WTC11 (cell line): Measurements from ENCODE around the gene POLG. TPM values are rescaled to one million over a fixed set of nuclear protein-coding genes. Genes with fewer than 3 reads are reported as not detected.

Source experiments
- ATAC-seq: fragments of 200-7000 bp; cut with Tn5 transposase; 2 replicates; pipeline ENCODE4 v1.10.0; 2021; ENCODE audit warnings: mild to moderate bottlenecking, moderate library complexity
- CTCF ChIA-PET: fragments of 300-600 bp; sonication (Branson Sonifier 250); formaldehyde crosslinking; loops from one replicate; lab custom pipeline; 2021; ENCODE audit warnings: antibody characterized with exemption; lab: Charles Lee
- POLR2A ChIA-PET: fragments of 350-600 bp; sonication (Branson Sonifier 250); formaldehyde crosslinking; loops from one replicate; lab custom pipeline; 2021; ENCODE audit warnings: antibody characterized with exemption; lab: Charles Lee
- DNase-seq: peaks from one replicate; pipeline ENCODE4 v3.0.0; 2021; ENCODE audit warnings: low spot score
- H3K27ac Mint-ChIP-seq: 2 replicates; pipeline ENCODE4 v1.8.0; 2021; ENCODE audit warnings: mixed read lengths
- H3K27me3 Mint-ChIP-seq: 2 replicates; pipeline ENCODE4 v1.8.0; 2021; ENCODE audit warnings: low read depth, mild to moderate bottlenecking, moderate library complexity, mixed read lengths
- H3K36me3 Mint-ChIP-seq: 2 replicates; pipeline ENCODE4 v1.8.0; 2021; ENCODE audit warnings: mixed read lengths
- H3K4me1 Mint-ChIP-seq: 2 replicates; pipeline ENCODE4 v1.8.0; 2022; ENCODE audit warnings: mixed read lengths
- H3K4me3 Mint-ChIP-seq: 2 replicates; pipeline ENCODE4 v1.8.0; 2021; ENCODE audit warnings: mild to moderate bottlenecking, moderate library complexity, mixed read lengths
- H3K9me3 Mint-ChIP-seq: 2 replicates; pipeline ENCODE4 v1.8.0; 2021; ENCODE audit warnings: mixed read lengths
- ATF3 ChIP-seq: sonication (generic); formaldehyde crosslinking; conservative IDR thresholded peaks from 2 replicates; pipeline ENCODE4 v1.8.1; 2022; ENCODE audit warnings: mild to moderate bottlenecking, missing genetic modification reagents
- CDX4 ChIP-seq: fragments of 250-450 bp; sonication (Bioruptor Pico); IDR thresholded peaks from 2 replicates; pipeline ENCODE4 v1.9.0; 2021; ENCODE audit warnings: moderate library complexity, mild to moderate bottlenecking, inconsistent platforms, borderline replicate concordance
- JUN ChIP-seq: sonication (generic); formaldehyde crosslinking; IDR thresholded peaks from 2 replicates; pipeline ENCODE4 v1.8.0; 2023; ENCODE audit warnings: mild to moderate bottlenecking, missing genetic modification reagents
- KAT7 ChIP-seq: sonication (generic); formaldehyde crosslinking; IDR thresholded peaks from 2 replicates; pipeline ENCODE4 v1.8.1; 2023; ENCODE audit warnings: missing genetic modification reagents, mild to moderate bottlenecking, borderline replicate concordance
- MAX ChIP-seq: sonication (generic); formaldehyde crosslinking; IDR thresholded peaks from 2 replicates; pipeline ENCODE4 v1.8.0; 2022; ENCODE audit warnings: mild to moderate bottlenecking, missing genetic modification reagents
- NFATC4 ChIP-seq: fragments of 250-450 bp; sonication (Bioruptor Pico); IDR thresholded peaks from 2 replicates; pipeline ENCODE4 v1.9.0; 2021; ENCODE audit warnings: mild to moderate bottlenecking
- NFYB ChIP-seq: sonication (generic); formaldehyde crosslinking; conservative IDR thresholded peaks from 2 replicates; pipeline ENCODE4 v1.8.0; 2022; ENCODE audit warnings: low read depth, missing genetic modification reagents
- ZBTB21 ChIP-seq: sonication (generic); formaldehyde crosslinking; IDR thresholded peaks from 2 replicates; pipeline ENCODE4 v1.8.1; 2023; ENCODE audit warnings: mild to moderate bottlenecking, missing genetic modification reagents, borderline replicate concordance
- ZNF219 ChIP-seq: sonication (generic); formaldehyde crosslinking; IDR thresholded peaks from 2 replicates; pipeline ENCODE4 v1.8.0; 2023; ENCODE audit warnings: missing genetic modification reagents, mild to moderate bottlenecking, borderline replicate concordance
- total RNA-seq: library from RNA; stranded (reverse); gene quantifications from 3 replicates; pipeline ENCODE4 v1.2.3, GENCODE V29; 2021
- TF ChIP-seq, protein P1 (sequence below): sonication (generic); formaldehyde crosslinking; IDR thresholded peaks from 2 replicates; pipeline ENCODE4 v1.8.1; 2022; ENCODE audit warnings: mild to moderate bottlenecking, moderate library complexity, missing genetic modification reagents
- TF ChIP-seq, protein P2 (sequence below): sonication (generic); formaldehyde crosslinking; IDR thresholded peaks from 2 replicates; pipeline ENCODE4 v1.8.0; 2022; ENCODE audit warnings: missing genetic modification reagents
- TF ChIP-seq, protein P3 (sequence below): sonication (generic); formaldehyde crosslinking; IDR thresholded peaks from 2 replicates; pipeline ENCODE4 v1.8.1; 2023; ENCODE audit warnings: mild to moderate bottlenecking, missing genetic modification reagents, moderate library complexity
- TF ChIP-seq, protein P4 (sequence below): sonication (generic); formaldehyde crosslinking; IDR thresholded peaks from 2 replicates; pipeline ENCODE4 v1.8.0; 2022; ENCODE audit warnings: mild to moderate bottlenecking, missing genetic modification reagents
- TF ChIP-seq, protein P5 (sequence below): sonication (generic); formaldehyde crosslinking; conservative IDR thresholded peaks from 2 replicates; pipeline ENCODE4 v1.8.1; 2023; ENCODE audit warnings: mild to moderate bottlenecking, low read depth, missing genetic modification reagents, moderate library complexity

POLG gene
- total RNA-seq, 1 experiment from 2014 or later = 76.2 TPM

DNA sequence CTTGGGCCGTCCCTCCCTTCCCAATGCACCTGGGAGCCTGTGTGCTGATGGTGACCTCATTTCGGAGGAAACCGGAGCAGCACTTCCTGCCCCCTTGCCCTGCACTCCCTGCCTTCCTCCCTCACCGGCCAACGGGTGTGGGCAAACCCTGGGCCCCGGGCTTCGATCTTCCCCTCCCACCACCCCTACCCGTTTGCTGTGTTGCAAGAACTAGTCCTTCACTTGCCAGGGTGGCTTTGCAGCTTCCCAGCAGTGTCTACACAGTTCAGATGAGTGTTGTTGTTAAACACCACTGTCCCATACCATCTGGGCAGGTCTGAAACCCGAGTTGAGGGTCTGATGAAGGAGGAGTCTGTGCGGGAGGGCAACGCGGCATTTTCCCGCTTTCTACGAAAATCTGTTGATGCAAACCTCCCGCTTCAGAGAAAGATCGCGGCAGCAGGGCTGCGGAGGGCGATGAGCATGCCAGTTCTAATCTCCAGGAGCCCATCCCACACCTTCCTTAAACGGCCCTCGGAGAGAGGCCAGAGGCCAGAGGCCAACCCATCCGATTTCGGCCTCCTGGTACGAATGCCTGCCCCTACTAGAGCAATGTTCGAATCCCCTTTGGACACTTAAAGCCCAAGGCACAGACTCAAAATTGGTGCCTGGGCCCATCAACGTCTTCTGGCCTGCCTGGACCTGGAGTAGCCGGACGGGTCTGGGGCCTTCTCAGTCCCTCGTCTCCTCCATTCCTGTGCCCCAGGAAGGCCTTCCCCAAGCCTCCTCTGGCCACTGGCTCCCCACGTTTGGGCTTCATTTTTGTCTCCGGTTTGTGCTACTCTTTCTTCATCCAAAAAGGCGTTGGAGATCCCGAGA lies 35.7 kb upstream of the POLG start:
- 0 out of 2 replicates have a peak, but pooled peaks have one; percentile 71 for TF ChIP-seq KAT7 (CRISPR knock-in tag)
- TF ChIP-seq, protein P1, sequence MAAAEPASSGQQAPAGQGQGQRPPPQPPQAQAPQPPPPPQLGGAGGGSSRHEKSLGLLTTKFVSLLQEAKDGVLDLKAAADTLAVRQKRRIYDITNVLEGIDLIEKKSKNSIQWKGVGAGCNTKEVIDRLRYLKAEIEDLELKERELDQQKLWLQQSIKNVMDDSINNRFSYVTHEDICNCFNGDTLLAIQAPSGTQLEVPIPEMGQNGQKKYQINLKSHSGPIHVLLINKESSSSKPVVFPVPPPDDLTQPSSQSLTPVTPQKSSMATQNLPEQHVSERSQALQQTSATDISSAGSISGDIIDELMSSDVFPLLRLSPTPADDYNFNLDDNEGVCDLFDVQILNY (CRISPR knock-in tag) = no peak
- TF ChIP-seq JUN (CRISPR knock-in tag) = peak; percentile 76; the same call in 1 of the 2 replicates
- no peak for TF ChIP-seq ATF3 (CRISPR knock-in tag)
- TF ChIP-seq, protein P2, sequence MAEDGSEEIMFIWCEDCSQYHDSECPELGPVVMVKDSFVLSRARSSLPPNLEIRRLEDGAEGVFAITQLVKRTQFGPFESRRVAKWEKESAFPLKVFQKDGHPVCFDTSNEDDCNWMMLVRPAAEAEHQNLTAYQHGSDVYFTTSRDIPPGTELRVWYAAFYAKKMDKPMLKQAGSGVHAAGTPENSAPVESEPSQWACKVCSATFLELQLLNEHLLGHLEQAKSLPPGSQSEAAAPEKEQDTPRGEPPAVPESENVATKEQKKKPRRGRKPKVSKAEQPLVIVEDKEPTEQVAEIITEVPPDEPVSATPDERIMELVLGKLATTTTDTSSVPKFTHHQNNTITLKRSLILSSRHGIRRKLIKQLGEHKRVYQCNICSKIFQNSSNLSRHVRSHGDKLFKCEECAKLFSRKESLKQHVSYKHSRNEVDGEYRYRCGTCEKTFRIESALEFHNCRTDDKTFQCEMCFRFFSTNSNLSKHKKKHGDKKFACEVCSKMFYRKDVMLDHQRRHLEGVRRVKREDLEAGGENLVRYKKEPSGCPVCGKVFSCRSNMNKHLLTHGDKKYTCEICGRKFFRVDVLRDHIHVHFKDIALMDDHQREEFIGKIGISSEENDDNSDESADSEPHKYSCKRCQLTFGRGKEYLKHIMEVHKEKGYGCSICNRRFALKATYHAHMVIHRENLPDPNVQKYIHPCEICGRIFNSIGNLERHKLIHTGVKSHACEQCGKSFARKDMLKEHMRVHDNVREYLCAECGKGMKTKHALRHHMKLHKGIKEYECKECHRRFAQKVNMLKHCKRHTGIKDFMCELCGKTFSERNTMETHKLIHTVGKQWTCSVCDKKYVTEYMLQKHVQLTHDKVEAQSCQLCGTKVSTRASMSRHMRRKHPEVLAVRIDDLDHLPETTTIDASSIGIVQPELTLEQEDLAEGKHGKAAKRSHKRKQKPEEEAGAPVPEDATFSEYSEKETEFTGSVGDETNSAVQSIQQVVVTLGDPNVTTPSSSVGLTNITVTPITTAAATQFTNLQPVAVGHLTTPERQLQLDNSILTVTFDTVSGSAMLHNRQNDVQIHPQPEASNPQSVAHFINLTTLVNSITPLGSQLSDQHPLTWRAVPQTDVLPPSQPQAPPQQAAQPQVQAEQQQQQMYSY (CRISPR knock-in tag) = peak; percentile 81
- no peak for TF ChIP-seq CDX4 (CRISPR knock-in tag)
- TF ChIP-seq, protein P3, sequence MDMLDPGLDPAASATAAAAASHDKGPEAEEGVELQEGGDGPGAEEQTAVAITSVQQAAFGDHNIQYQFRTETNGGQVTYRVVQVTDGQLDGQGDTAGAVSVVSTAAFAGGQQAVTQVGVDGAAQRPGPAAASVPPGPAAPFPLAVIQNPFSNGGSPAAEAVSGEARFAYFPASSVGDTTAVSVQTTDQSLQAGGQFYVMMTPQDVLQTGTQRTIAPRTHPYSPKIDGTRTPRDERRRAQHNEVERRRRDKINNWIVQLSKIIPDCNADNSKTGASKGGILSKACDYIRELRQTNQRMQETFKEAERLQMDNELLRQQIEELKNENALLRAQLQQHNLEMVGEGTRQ (CRISPR knock-in tag) = no peak
- TF ChIP-seq MAX (CRISPR knock-in tag) = peak; percentile 53; the same call in 1 of the 2 replicates
- TF ChIP-seq, protein P4, sequence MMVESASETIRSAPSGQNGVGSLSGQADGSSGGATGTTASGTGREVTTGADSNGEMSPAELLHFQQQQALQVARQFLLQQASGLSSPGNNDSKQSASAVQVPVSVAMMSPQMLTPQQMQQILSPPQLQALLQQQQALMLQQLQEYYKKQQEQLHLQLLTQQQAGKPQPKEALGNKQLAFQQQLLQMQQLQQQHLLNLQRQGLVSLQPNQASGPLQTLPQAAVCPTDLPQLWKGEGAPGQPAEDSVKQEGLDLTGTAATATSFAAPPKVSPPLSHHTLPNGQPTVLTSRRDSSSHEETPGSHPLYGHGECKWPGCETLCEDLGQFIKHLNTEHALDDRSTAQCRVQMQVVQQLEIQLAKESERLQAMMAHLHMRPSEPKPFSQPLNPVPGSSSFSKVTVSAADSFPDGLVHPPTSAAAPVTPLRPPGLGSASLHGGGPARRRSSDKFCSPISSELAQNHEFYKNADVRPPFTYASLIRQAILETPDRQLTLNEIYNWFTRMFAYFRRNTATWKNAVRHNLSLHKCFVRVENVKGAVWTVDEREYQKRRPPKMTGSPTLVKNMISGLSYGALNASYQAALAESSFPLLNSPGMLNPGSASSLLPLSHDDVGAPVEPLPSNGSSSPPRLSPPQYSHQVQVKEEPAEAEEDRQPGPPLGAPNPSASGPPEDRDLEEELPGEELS (CRISPR knock-in tag) = 0 out of 2 replicates have a peak, but pooled peaks have one; percentile 56
- peak overlapping the region; percentile 53 for H3K4me3 Mint-ChIP-seq
- peaks cover 99% of the 10 kb centered on the region for H3K27me3 Mint-ChIP-seq
- H3K27ac Mint-ChIP-seq = no peak overlapping the region
- DNase-seq (peak; percentile 78), ATAC-seq (peak; percentile 24)
- H3K9me3 Mint-ChIP-seq = no peaks in the 10 kb centered on the region
- H3K4me1 Mint-ChIP-seq = peaks cover 45% of the 10 kb centered on the region
- ChIA-PET CTCF (interaction anchor here (1.4 to 2.9 kb wide), 2 partner anchors 11 to 37 kb away, joined by 5 to 59 read pairs; no protein-coding TSS in a partner anchor), POLR2A (no interaction called here)
- no peaks in the 10 kb centered on the region; the same call in 1 of the 2 replicates for H3K36me3 Mint-ChIP-seq

GRCh38 chr15:89369341-89369947 lies 34.8 kb upstream of the POLG start:
- CTCF ChIA-PET = interaction anchor here (1.0 to 2.9 kb wide), 9 partner anchors 10 to 123 kb away, joined by 3 to 59 read pairs (median 9); no protein-coding TSS in a partner anchor
- Mint-ChIP-seq H3K27me3 (peaks cover 99% of the 10 kb centered on the region), H3K27ac (no peak overlapping the region), H3K4me1 (peaks cover 36% of the 10 kb centered on the region), H3K4me3 (peak overlapping the region; percentile 53), H3K9me3 (no peaks in the 10 kb centered on the region), H3K36me3 (no peaks in the 10 kb centered on the region; the same call in 1 of the 2 replicates)
- POLR2A ChIA-PET = interaction anchor here (0.9 to 1.5 kb wide), 3 partner anchors 10 to 39 kb away, joined by 3 to 6 read pairs (median 6); no protein-coding TSS in a partner anchor
- DNase-seq = no peak
- TF ChIP-seq, protein P5, sequence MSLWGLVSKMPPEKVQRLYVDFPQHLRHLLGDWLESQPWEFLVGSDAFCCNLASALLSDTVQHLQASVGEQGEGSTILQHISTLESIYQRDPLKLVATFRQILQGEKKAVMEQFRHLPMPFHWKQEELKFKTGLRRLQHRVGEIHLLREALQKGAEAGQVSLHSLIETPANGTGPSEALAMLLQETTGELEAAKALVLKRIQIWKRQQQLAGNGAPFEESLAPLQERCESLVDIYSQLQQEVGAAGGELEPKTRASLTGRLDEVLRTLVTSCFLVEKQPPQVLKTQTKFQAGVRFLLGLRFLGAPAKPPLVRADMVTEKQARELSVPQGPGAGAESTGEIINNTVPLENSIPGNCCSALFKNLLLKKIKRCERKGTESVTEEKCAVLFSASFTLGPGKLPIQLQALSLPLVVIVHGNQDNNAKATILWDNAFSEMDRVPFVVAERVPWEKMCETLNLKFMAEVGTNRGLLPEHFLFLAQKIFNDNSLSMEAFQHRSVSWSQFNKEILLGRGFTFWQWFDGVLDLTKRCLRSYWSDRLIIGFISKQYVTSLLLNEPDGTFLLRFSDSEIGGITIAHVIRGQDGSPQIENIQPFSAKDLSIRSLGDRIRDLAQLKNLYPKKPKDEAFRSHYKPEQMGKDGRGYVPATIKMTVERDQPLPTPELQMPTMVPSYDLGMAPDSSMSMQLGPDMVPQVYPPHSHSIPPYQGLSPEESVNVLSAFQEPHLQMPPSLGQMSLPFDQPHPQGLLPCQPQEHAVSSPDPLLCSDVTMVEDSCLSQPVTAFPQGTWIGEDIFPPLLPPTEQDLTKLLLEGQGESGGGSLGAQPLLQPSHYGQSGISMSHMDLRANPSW (CRISPR knock-in tag) = no peak
- TF ChIP-seq ZBTB21 (CRISPR knock-in tag) (no peak), NFATC4 (no peak), NFYB (CRISPR knock-in tag) (no peak), ZNF219 (CRISPR knock-in tag) (no peak)
- ATAC-seq = no peak
